ENCODE measurements around the gene TNK2.
"Not testable (repeated sequence)": the region's sequence is repeated elsewhere in the genome, so short reads cannot be mapped to it uniquely, and the experiment has no call there.

The TNK2 gene

GRCh38 chr3:195916991-195917390 is 8.6 kb upstream of the TNK2 start:
- DNase-seq (ENCODE audit: low read depth, low spot score): no peak

GRCh38 chr3:195916291-195916690 is 7.9 kb upstream of the TNK2 start:
- DNase-seq (ENCODE audit: low read depth, low spot score): no peak

GRCh38 chr3:195914648-195915473 is 6.5 kb upstream of the TNK2 start:
- DNase-seq (ENCODE audit: low read depth, low spot score): peak; percentile 69

- DNase-seq (ENCODE audit: low read depth, low spot score): not testable (repeated sequence)
Measured at GRCh38 chr3:195914146-195914545, 5.8 kb upstream of the TNK2 start.

GRCh38 chr3:195913382-195913781 is 5.0 kb upstream of the TNK2 start:
- DNase-seq (ENCODE audit: low read depth, low spot score): no peak

- no peak for DNase-seq (ENCODE audit: low read depth, low spot score)
Measured at GRCh38 chr3:195911946-195912270, 3.6 kb upstream of the TNK2 start.

- DNase-seq (ENCODE audit: low read depth, low spot score): no peak
Measured at GRCh38 chr3:195911041-195911945, 2.9 kb upstream of the TNK2 start.

- no peak for DNase-seq (ENCODE audit: low read depth, low spot score)
Measured at GRCh38 chr3:195910499-195910845, 2.1 kb upstream of the TNK2 start.

GRCh38 chr3:195909644-195910498 is 1.5 kb upstream of the TNK2 start:
- no peak for DNase-seq (ENCODE audit: low read depth, low spot score)

- no peak for DNase-seq (ENCODE audit: low read depth, low spot score)
Measured at GRCh38 chr3:195908694-195909581, 587 bp upstream of the TNK2 start.

- no peak for DNase-seq (ENCODE audit: low read depth, low spot score)
Measured at GRCh38 chr3:195907684-195907933, 742 bp downstream of the TNK2 start.

- DNase-seq (ENCODE audit: low read depth, low spot score): no peak
Measured at GRCh38 chr3:195906865-195907683, 1.3 kb downstream of the TNK2 start.

- DNase-seq (ENCODE audit: low read depth, low spot score): no peak
Measured at GRCh38 chr3:195905970-195906864, 2.1 kb downstream of the TNK2 start.

- DNase-seq (ENCODE audit: low read depth, low spot score): no peak
Measured at GRCh38 chr3:195904368-195904767, 4.0 kb downstream of the TNK2 start.

GRCh38 chr3:195903950-195904290 is 4.4 kb downstream of the TNK2 start:
- DNase-seq (ENCODE audit: low read depth, low spot score): no peak

- not testable (repeated sequence) for DNase-seq (ENCODE audit: low read depth, low spot score)
Measured at GRCh38 chr3:195902634-195903033, 5.7 kb downstream of the TNK2 start.

- DNase-seq (ENCODE audit: low read depth, low spot score): not testable (repeated sequence)
Measured at GRCh38 chr3:195901836-195902585, 6.3 kb downstream of the TNK2 start.

GRCh38 chr3:195900436-195901355 is 7.7 kb downstream of the TNK2 start:
- no peak for DNase-seq (ENCODE audit: low read depth, low spot score)

Data from brain pericyte (primary cell).